HepG2 (cell line): ENCODE results near the gene KMT2A. TPM values are rescaled to one million over a fixed set of nuclear protein-coding genes. Genes with fewer than 3 reads are reported as not detected.

Source experiments
- ATAC-seq: fragments of 200-7000 bp; cut with Tn5 transposase; 3 replicates; pipeline ENCODE4 v1.9.1; 2020; ENCODE audit warnings: mild to moderate bottlenecking, moderate library complexity
- Bru-seq: library from RNA; stranded (reverse); fragments of 400-500 nt; gene quantifications from one replicate; lab custom pipeline; 2021; lab: Mats Ljungman, UMichigan
- BruChase-seq, 2 experiments: library from RNA; stranded (reverse); fragments of 400-500 nt; gene quantifications; one replicate each; lab custom pipeline; 2021; lab: Mats Ljungman, UMichigan
- BruUV-seq: library from RNA; stranded (reverse); fragments of 400-500 nt; replicated peaks from 2 replicates; lab custom pipeline; 2021; lab: Mats Ljungman, UMichigan
- CTCF ChIA-PET: fragments of 300-600 bp; formaldehyde crosslinking; extraction: SDS; loops from one replicate; lab custom pipeline; 2021; ENCODE audit warnings: low total read pairs, inconsistent platforms, low intra/inter-chr PET ratio; lab: Yijun Ruan, JAX
- POLR2A ChIA-PET: fragments of 350-600 bp; sonication (Branson Sonifier 250); formaldehyde crosslinking; loops from one replicate; lab custom pipeline; 2020; ENCODE audit warnings: antibody characterized with exemption, inconsistent platforms; lab: Yijun Ruan, JAX
- DNase-seq: peaks from one replicate; pipeline ENCODE4 v3.0.0-alpha.2; 2015; ENCODE audit warnings: low spot score
- FAIRE-seq: peaks from 3 replicates; lab custom pipeline; 2011; peaks lifted over from hg19 to GRCh38; lab: Jason Lieb, UNC
- H2AFZ ChIP-seq: one replicate; pipeline ENCODE4 v1.6.1; 2011; ENCODE audit warnings: low read length, inconsistent platforms
- H3K27ac ChIP-seq: fragments of 300-600 bp; 3 replicates; pipeline ENCODE4 v1.8.0; 2011; ENCODE audit warnings: mixed run types, mild to moderate bottlenecking, mixed read lengths, low read length, inconsistent platforms; ENCODE audit not compliant: insufficient read depth; ENCODE audit errors: extremely low read length
- H3K27me3 ChIP-seq, 2 experiments: fragments of 200-600 bp in 1 of 2; 2 replicates in 1 of 2; 3 replicates in 1 of 2; pipeline versions ENCODE4 v1.6.0 to v1.8.0; 2011; ENCODE audit warnings: low read length in 2 of 2, mild to moderate bottlenecking in 2 of 2, moderate library complexity in 2 of 2, inconsistent platforms in 1 of 2; ENCODE audit not compliant: insufficient read depth in 2 of 2, control insufficient read depth in 1 of 2
- H3K36me3 ChIP-seq, 2 experiments: fragments of 200-600 bp in 1 of 2; replicated peaks in 1 of 2; 2 replicates in 1 of 2; 3 replicates in 1 of 2; pipeline versions ENCODE4 v1.5.1 to v1.8.0; 2011; ENCODE audit warnings: low read length in 2 of 2, inconsistent platforms in 1 of 2; ENCODE audit not compliant: insufficient read depth in 2 of 2, control insufficient read depth in 1 of 2
- H3K4me1 ChIP-seq: 2 replicates; pipeline ENCODE4 v1.5.1; 2012; ENCODE audit warnings: low read length, inconsistent platforms; ENCODE audit not compliant: insufficient read depth
- H3K4me2 ChIP-seq: 2 replicates; pipeline ENCODE4 v1.6.0; 2011; ENCODE audit warnings: low read depth, low read length, inconsistent platforms
- H3K4me3 ChIP-seq, 3 experiments: fragments of 200-600 bp in 1 of 3; sonication (generic), shearing (Covaris generic) in 1 of 3; replicated peaks in 1 of 3; 2 replicates each; pipeline ENCODE4 v1.5.1; 2011 to 2016; ENCODE audit warnings: low read length in 3 of 3, inconsistent platforms in 2 of 3, low read depth in 2 of 3, mild to moderate bottlenecking in 2 of 3, control low read depth in 1 of 3, mixed read lengths in 1 of 3; ENCODE audit not compliant: insufficient read depth in 1 of 3
- H3K79me2 ChIP-seq: one replicate; pipeline ENCODE4 v1.6.1; 2011; ENCODE audit warnings: low read length, inconsistent platforms; ENCODE audit not compliant: insufficient read depth
- H3K9ac ChIP-seq: 2 replicates; pipeline ENCODE4 v1.6.0; 2011; ENCODE audit warnings: mild to moderate bottlenecking, low read depth, low read length, inconsistent platforms; ENCODE audit not compliant: insufficient read depth
- H3K9me3 ChIP-seq: 2 replicates; pipeline ENCODE4 v1.5.1; 2012; ENCODE audit warnings: mild to moderate bottlenecking, low read length
- H4K20me1 ChIP-seq: 2 replicates; pipeline ENCODE4 v1.6.0; 2011; ENCODE audit warnings: inconsistent platforms, mild to moderate bottlenecking, low read length, moderate library complexity; ENCODE audit not compliant: insufficient read depth
- AHR ChIP-seq: IDR thresholded peaks from 2 replicates; pipeline ENCODE4 v1.6.1; 2018; ENCODE audit warnings: missing genetic modification reagents, missing compliant biosample characterization
- FOXC1 ChIP-seq: sonication (generic); formaldehyde crosslinking; IDR thresholded peaks from 2 replicates; pipeline ENCODE4 v1.8.0; 2022; ENCODE audit warnings: mild to moderate bottlenecking, missing genetic modification reagents, borderline replicate concordance
- ISX ChIP-seq: sonication (generic); formaldehyde crosslinking; conservative IDR thresholded peaks from 2 replicates; pipeline ENCODE4 v1.5.0; 2020; ENCODE audit warnings: missing genetic modification reagents
- KDM1A ChIP-seq: IDR thresholded peaks from 2 replicates; pipeline ENCODE4 v1.6.1; 2016; ENCODE audit warnings: missing compliant biosample characterization
- KLF16 ChIP-seq, 2 experiments: sonication (generic) in 1 of 2; formaldehyde crosslinking in 1 of 2; IDR thresholded peaks; 2 replicates each; pipeline versions ENCODE4 v1.6.1 to v1.8.0; 2016 to 2023; ENCODE audit warnings: missing genetic modification reagents in 2 of 2, missing compliant biosample characterization in 1 of 2
- MNT ChIP-seq: fragments of 450-650 bp; IDR thresholded peaks from 2 replicates; pipeline ENCODE4 v1.6.1; 2016
- MTF1 ChIP-seq: sonication (generic); formaldehyde crosslinking; IDR thresholded peaks from 2 replicates; pipeline ENCODE4 v1.5.0; 2020; ENCODE audit warnings: missing genetic modification reagents
- NFE2L2 ChIP-seq: fragments of 150-350 bp; IDR thresholded peaks from 2 replicates; pipeline ENCODE4 v1.6.1; 2014; ENCODE audit warnings: low read length
- PITX1 ChIP-seq: sonication (generic); formaldehyde crosslinking; IDR thresholded peaks from 2 replicates; pipeline ENCODE4 v1.5.1; 2020; ENCODE audit warnings: mild to moderate bottlenecking, missing genetic modification reagents
- ZBTB46 ChIP-seq: sonication (generic); formaldehyde crosslinking; IDR thresholded peaks from 2 replicates; pipeline ENCODE4 v1.4.0; 2020; ENCODE audit warnings: mild to moderate bottlenecking, missing genetic modification reagents, borderline replicate concordance
- ZNF251 ChIP-seq: sonication (generic); formaldehyde crosslinking; IDR thresholded peaks from 2 replicates; pipeline ENCODE4 v1.9.0; 2021; ENCODE audit warnings: mild to moderate bottlenecking, missing genetic modification reagents
- ZNF549 ChIP-seq: sonication (generic); formaldehyde crosslinking; IDR thresholded peaks from 2 replicates; pipeline ENCODE4 v1.5.0; 2020; ENCODE audit warnings: missing genetic modification reagents
- ZNF703 ChIP-seq: sonication (generic); formaldehyde crosslinking; IDR thresholded peaks from 2 replicates; pipeline ENCODE4 v1.5.1; 2020; ENCODE audit warnings: missing genetic modification reagents, mild to moderate bottlenecking, moderate library complexity, borderline replicate concordance
- WGBS: methylation state at CpG from one replicate; pipeline ENCODE4 v1.1.6; 2017; ENCODE audit warnings: low lambda C conversion rate; 5-methylcytosine and 5-hydroxymethylcytosine counted together
- in situ Hi-C: cut with HindIII; loops from 2 replicates; pipeline ENCODE4 v1.10.0; 2017; ENCODE audit warnings: low pct_unique_long_range_greater_than_20kb; ENCODE audit not compliant: extremely low pct_ligation_motif_present
- intact Hi-C: fragments of 100-400 bp; cut with micrococcal nuclease; formaldehyde crosslinking; loops from one replicate; pipeline ENCODE4 v1.10.0; 2022; ENCODE audit not compliant: unreplicated experiment
- long read RNA-seq, 2 experiments: library from RNA in 1 of 2; library from polyadenylated mRNA in 1 of 2; stranded (forward) in 1 of 2; unstranded in 1 of 2; transcript quantifications; one replicate each; pipeline ENCODE4 v2.0.0, GENCODE V29; 2019 to 2022
- polyA minus RNA-seq, 3 experiments: library from RNA; depleted of rRNA, polyadenylated mRNA; stranded (reverse); fragments of >200 nt; gene quantifications; 2 replicates each; pipeline ENCODE4 v1.2.3, GENCODE V29; 2011; ENCODE audit warnings: low replicate concordance in 1 of 3
- polyA plus RNA-seq, 8 experiments: library from polyadenylated mRNA; depleted of rRNA in 3 of 8; stranded (reverse) in 7 of 8; unstranded in 1 of 8; fragments of >200 nt; fragmentation: Illumina TruSeq in 4 of 8; extraction: Trizol in 4 of 8; gene quantifications; 2 replicates each; pipeline versions ENCODE4 v1.2.1 to v1.2.3, GENCODE V29; 2011 to 2016; ENCODE audit warnings: low read depth in 4 of 8, missing spikeins in 1 of 8, mixed read lengths in 1 of 8; ENCODE audit not compliant: insufficient read depth in 1 of 8
- total RNA-seq, 5 experiments: library from RNA; depleted of rRNA; stranded (reverse); fragments of >200 nt; fragmentation: Illumina TruSeq; extraction: Trizol; gene quantifications; 2 replicates each; pipeline ENCODE4 v1.2.3, GENCODE V29; 2016; ENCODE audit warnings: low read depth in 1 of 5

Gene KMT2A
- total RNA-seq (2016; rRNA removed; fragmentation: Illumina TruSeq; extraction: Trizol) (20.0 and 26.2 TPM in 2 replicates), polyA plus RNA-seq (2011; rRNA removed) (12.4 and 12.7 TPM in 2 replicates), polyA minus RNA-seq (2011; rRNA and poly(A)+ RNA removed; ENCODE audit: low replicate concordance) (54.0 and 71.0 TPM in 2 replicates), Bru-seq, nascent RNA (percentile 80 among the genes with signal in this experiment), BruChase-seq, experiment 1, labeled RNA remaining after a 6-hour chase (percentile 93 among the genes with signal in this experiment), BruChase-seq, experiment 2, labeled RNA remaining after a 2-hour chase (percentile 93 among the genes with signal in this experiment)
- 8.0 and 8.6 TPM in 2 replicates for total RNA-seq (2016; cell fraction: cytosol; rRNA removed; fragmentation: Illumina TruSeq; extraction: Trizol; ENCODE audit: low read depth)
- total RNA-seq (2016; cell fraction: insoluble cytoplasmic fraction; rRNA removed; fragmentation: Illumina TruSeq; extraction: Trizol), result 19.8 and 22.3 TPM in 2 replicates
- total RNA-seq (2016; cell fraction: membrane; rRNA removed; fragmentation: Illumina TruSeq; extraction: Trizol), result 9.8 and 12.0 TPM in 2 replicates
- total RNA-seq (2016; cell fraction: nucleus; rRNA removed; fragmentation: Illumina TruSeq; extraction: Trizol), result 62.9 and 67.9 TPM in 2 replicates
- polyA plus RNA-seq (2011; cell fraction: cytosol; rRNA removed), result 9.4 and 11.0 TPM in 2 replicates
- 53.6 and 54.8 TPM in 2 replicates for polyA plus RNA-seq (2011; cell fraction: nucleus; rRNA removed)
- 18.6 and 21.2 TPM in 2 replicates for polyA plus RNA-seq (2012)
- polyA plus RNA-seq (2016; cell fraction: cytosol; fragmentation: Illumina TruSeq; extraction: Trizol; ENCODE audit: low read depth), result 1.8 and 2.3 TPM in 2 replicates
- polyA plus RNA-seq (2016; cell fraction: insoluble cytoplasmic fraction; fragmentation: Illumina TruSeq; extraction: Trizol; ENCODE audit: low read depth), result 14.1 and 14.7 TPM in 2 replicates
- polyA plus RNA-seq (2016; cell fraction: membrane; fragmentation: Illumina TruSeq; extraction: Trizol; ENCODE audit: low read depth), result 3.7 and 4.5 TPM in 2 replicates
- 53.1 and 68.2 TPM in 2 replicates for polyA plus RNA-seq (2016; cell fraction: nucleus; fragmentation: Illumina TruSeq; extraction: Trizol; ENCODE audit: insufficient read depth, low read depth)
- polyA minus RNA-seq (2011; cell fraction: cytosol; rRNA and poly(A)+ RNA removed), result 31.2 and 32.9 TPM in 2 replicates
- polyA minus RNA-seq (2011; cell fraction: nucleus; rRNA and poly(A)+ RNA removed), result 121 and 138 TPM in 2 replicates
- long read RNA-seq, experiment 1, partial matches to known transcripts, result 4 of 9 reads
- long read RNA-seq, experiment 1, other reads (novel, unspliced or antisense), result 4 of 9 reads
- long read RNA-seq, experiment 2, partial matches to known transcripts, result 2 of 40 reads
- long read RNA-seq, experiment 2, other reads (novel, unspliced or antisense), result 36 of 40 reads

GRCh38 chr11:118435893-118436624 is at the start of gene KMT2A:
KMT2A (plus strand) TSS chr11:118436492; CDS start chr11:118436513, 21 bp downstream.
- ATAC-seq, result peak; percentile 75
- intact Hi-C loops, result loop anchor here (2.0 kb wide), 2 partner anchors 35 to 53 kb away; partner anchors contain the start of gene ATP5MG
- ChIA-PET CTCF (no interaction called here), POLR2A (interaction anchor here (1.0 to 2.1 kb wide), 10 partner anchors 9 to 224 kb away, joined by 3 to 20 read pairs (median 4); partner anchors contain the start of gene TMEM25)
- Histone ChIP-seq H2AFZ (no peak within 1 kb of the TSS), H3K4me1 (peaks cover 53% of the 10 kb centered on the region), H3K9me3 (no peaks in the 10 kb centered on the region), H4K20me1 (peaks cover 33% of the 10 kb centered on the region), H3K27me3 (no peaks in the 10 kb centered on the region), H3K27ac (peak within 1 kb of the TSS; percentile 87), H3K79me2 (peaks cover 45% of the 10 kb centered on the region), H3K4me3 (peak within 1 kb of the TSS; percentile 90 to 97 (median 92)), H3K4me2 (peak within 1 kb of the TSS; percentile 100), H3K9ac (peak within 1 kb of the TSS; percentile 84), H3K36me3 (no peaks in the 10 kb centered on the region; a peak in 2 of 5 replicates)
- FAIRE-seq, result no peak
- no TSS peak for BruUV-seq
- peak; percentile 93 for DNase-seq
- under 1% methylated on average over 21 of the region's 83 CpGs for WGBS
- in situ Hi-C loops, result no loop called here
- TF ChIP-seq FOXC1 (CRISPR knock-in tag) (no peak), ISX (no peak), MTF1 (CRISPR knock-in tag) (no peak), PITX1 (CRISPR knock-in tag) (peak; percentile 49; the same call in 1 of the 2 replicates), KLF16 (CRISPR knock-in tag; IDR thresholded peaks at IDR 0.05) (peak in 1 of 2 experiments; percentile 92; a peak in 2 of 4 replicates), NFE2L2 (no peak), ZNF251 (CRISPR knock-in tag) (no peak), AHR (CRISPR knock-in tag) (no peak), ZNF703 (no peak), ZNF549 (no peak), KDM1A (CRISPR knock-in tag) (peak; percentile 61; the same call in 1 of the 2 replicates), ZBTB46 (CRISPR knock-in tag) (no peak), MNT (0 out of 2 replicates have a peak, but pooled peaks have one; percentile 3)
